ENCODE results near the gene WDHD1. TPM values are rescaled to one million over a fixed set of nuclear protein-coding genes. Genes with fewer than 3 reads are reported as not detected.
"Not testable (repeated sequence)": the region's sequence is repeated elsewhere in the genome, so short reads cannot be mapped to it uniquely, and the experiment has no call there.

The WDHD1 gene
- total and polyA plus RNA-seq, 2 of the 4 experiments (the other 2 are of a cell fraction) = 4.4 to 13.1 TPM

GRCh38 chr14:55038708-55039107 is 11.8 kb upstream of the WDHD1 start:
- Histone ChIP-seq H4K91ac (ENCODE audit: insufficient read depth, low read depth, low read length) (no peak overlapping the region), H3K9me3 (ENCODE audit: control insufficient read depth, insufficient read depth, low read length) (no peaks in the 10 kb centered on the region), H3K27ac (ENCODE audit: insufficient read depth, low read length) (no peak overlapping the region), H3K14ac (replicated peaks; ENCODE audit: low read depth, low read length) (no peak overlapping the region), H3K4ac (ENCODE audit: low read depth, low read length) (no peak overlapping the region), H4K8ac (ENCODE audit: low read depth in 2 of 2, low read length in 2 of 2) (no peak overlapping the region), H3K27me3 (ENCODE audit: control insufficient read depth, insufficient read depth, low read length) (no peaks in the 10 kb centered on the region), H3K36me3 (ENCODE audit: control insufficient read depth, insufficient read depth, low read length) (peaks cover 19% of the 10 kb centered on the region), H2BK5ac (ENCODE audit: low read depth, low read length, poor library complexity, severe bottlenecking) (no peak overlapping the region), H3K79me1 (ENCODE audit: low read depth in 1 of 2, low read length in 2 of 2) (peaks cover 3 to 34% of the 10 kb centered on the region in 2 experiments; a peak in 3 of 4 replicates), H2AFZ (replicated peaks; ENCODE audit: low read length, poor library complexity) (no peak overlapping the region), H3K4me2 (ENCODE audit: low read depth, low read length) (no peak overlapping the region), H2AK5ac (ENCODE audit: low read depth, low read length) (no peak overlapping the region), H2BK120ac (ENCODE audit: low read depth, low read length) (no peak overlapping the region), H3K56ac (ENCODE audit: extremely low read depth, insufficient read depth, low read length) (no peak overlapping the region), H4K5ac (ENCODE audit: low read depth, low read length) (no peak overlapping the region), H3K23ac (ENCODE audit: low read depth, low read length) (no peak overlapping the region), H2AK9ac (replicated peaks; ENCODE audit: low read depth, low read length, poor library complexity) (no peak overlapping the region), H3K4me3 (ENCODE audit: insufficient read depth, low read depth, low read length) (no peak overlapping the region), H3K18ac (ENCODE audit: low read depth, low read length) (no peak overlapping the region), H2BK20ac (ENCODE audit: low read depth, low read length) (no peak overlapping the region), H4K20me1 (ENCODE audit: insufficient read depth, low read length) (no peaks in the 10 kb centered on the region), H2BK15ac (ENCODE audit: low read depth, low read length) (no peak overlapping the region), H3K9me1 (ENCODE audit: insufficient read depth, low read length) (no peaks in the 10 kb centered on the region), H3K4me1 (ENCODE audit: control insufficient read depth, insufficient read depth, low read length) (peaks cover 6% of the 10 kb centered on the region), H3K9ac (ENCODE audit: low read depth, low read length) (no peak overlapping the region)
- DNase-seq (no peak), ATAC-seq (ENCODE audit: low read depth) (no peak)
- in situ Hi-C loops (cut with MboI; ENCODE audit: low sequenced_read_pairs) (no loop called here), intact Hi-C loops (cut with micrococcal nuclease) (no loop called here), dilution Hi-C loops (cut with HindIII; ENCODE audit: low sequenced_read_pairs, unreplicated experiment) (no loop called here)
- ChIA-PET POLR2A (ENCODE audit: unreplicated experiment) (no interaction called here), CTCF (interaction anchor here (1.7 kb wide), 1 partner anchor 13 kb away, joined by 5 read pairs; the partner anchor contains the start of gene MAPK1IP1L)
- no peak for TF ChIP-seq MAZ (IDR thresholded peaks at IDR 0.05; ENCODE audit: borderline replicate concordance, low read depth, low read length)
- BruUV-seq (replicated peaks) = no TSS peak

GRCh38 chr14:55037995-55038394 is 11.1 kb upstream of the WDHD1 start:
- H4K20me1 ChIP-seq (ENCODE audit: insufficient read depth, low read length); H2BK20ac ChIP-seq (ENCODE audit: low read depth, low read length); H3K9me1 ChIP-seq (ENCODE audit: insufficient read depth, low read length); in situ Hi-C loops (cut with MboI; ENCODE audit: low sequenced_read_pairs); H2AK5ac ChIP-seq (ENCODE audit: low read depth, low read length); H2BK5ac ChIP-seq (ENCODE audit: low read depth, low read length, poor library complexity, severe bottlenecking); H3K27me3 ChIP-seq (ENCODE audit: control insufficient read depth, insufficient read depth, low read length); H3K18ac ChIP-seq (ENCODE audit: low read depth, low read length); H2AK9ac ChIP-seq (replicated peaks; ENCODE audit: low read depth, low read length, poor library complexity); H2BK15ac ChIP-seq (ENCODE audit: low read depth, low read length); H3K9me3 ChIP-seq (ENCODE audit: control insufficient read depth, insufficient read depth, low read length); H3K14ac ChIP-seq (replicated peaks; ENCODE audit: low read depth, low read length); BruUV-seq (replicated peaks); H3K56ac ChIP-seq (ENCODE audit: extremely low read depth, insufficient read depth, low read length); H3K4ac ChIP-seq (ENCODE audit: low read depth, low read length); H3K4me2 ChIP-seq (ENCODE audit: low read depth, low read length); H2BK120ac ChIP-seq (ENCODE audit: low read depth, low read length); ATAC-seq (ENCODE audit: low read depth); dilution Hi-C loops (cut with HindIII; ENCODE audit: low sequenced_read_pairs, unreplicated experiment); H4K91ac ChIP-seq (ENCODE audit: insufficient read depth, low read depth, low read length); H3K23ac ChIP-seq (ENCODE audit: low read depth, low read length); H3K27ac ChIP-seq (ENCODE audit: insufficient read depth, low read length); H3K9ac ChIP-seq (ENCODE audit: low read depth, low read length); H4K8ac ChIP-seq (ENCODE audit: low read depth in 2 of 2, low read length in 2 of 2); intact Hi-C loops (cut with micrococcal nuclease); H3K4me3 ChIP-seq (ENCODE audit: insufficient read depth, low read depth, low read length); H3K4me1 ChIP-seq (ENCODE audit: control insufficient read depth, insufficient read depth, low read length); POLR2A ChIA-PET (ENCODE audit: unreplicated experiment); H2AFZ ChIP-seq (replicated peaks; ENCODE audit: low read length, poor library complexity); DNase-seq; H4K5ac ChIP-seq (ENCODE audit: low read depth, low read length): not testable (repeated sequence)
- Histone ChIP-seq H3K36me3 (ENCODE audit: control insufficient read depth, insufficient read depth, low read length) (peaks cover 12% of the 10 kb centered on the region), H3K79me1 (ENCODE audit: low read depth in 1 of 2, low read length in 2 of 2) (peaks cover 2 to 29% of the 10 kb centered on the region in 2 experiments; a peak in 3 of 4 replicates)
- CTCF ChIA-PET = interaction anchor here (0.9 to 1.7 kb wide), 2 partner anchors 13 to 152 kb away, joined by 3 to 5 read pairs; partner anchors contain the start of gene MAPK1IP1L

Measured in IMR-90 (cell line).